ENCODE measurements around the gene SPTLC2.

Gene SPTLC2

GRCh38 chr14:77526266-77526665 is 90.2 kb downstream of the SPTLC2 start:
- H3K36me3 ChIP-seq (ENCODE audit: control insufficient read depth, insufficient read depth, low read length): peaks cover 6% of the 10 kb centered on the region
- no peaks in the 10 kb centered on the region for H3K27me3 ChIP-seq (ENCODE audit: control insufficient read depth, insufficient read depth, low read length)
- no peaks in the 10 kb centered on the region for H3K9me3 ChIP-seq (ENCODE audit: control insufficient read depth, insufficient read depth, low read depth, low read length)
- no peaks in the 10 kb centered on the region for H3K4me1 ChIP-seq (ENCODE audit: control insufficient read depth, insufficient read depth, low read length)
- no peak overlapping the region for H3K4me3 ChIP-seq (ENCODE audit: low read depth, low read length)
- no peak overlapping the region for H3K9ac ChIP-seq (ENCODE audit: low read length)
- no peak overlapping the region for H3K27ac ChIP-seq (ENCODE audit: low read depth, low read length)

GRCh38 chr14:77524536-77524935 is 91.9 kb downstream of the SPTLC2 start:
- Histone ChIP-seq H3K27ac (ENCODE audit: low read depth, low read length) (no peak overlapping the region), H3K9me3 (ENCODE audit: control insufficient read depth, insufficient read depth, low read depth, low read length) (no peaks in the 10 kb centered on the region), H3K4me3 (ENCODE audit: low read depth, low read length) (no peak overlapping the region), H3K9ac (ENCODE audit: low read length) (no peak overlapping the region), H3K36me3 (ENCODE audit: control insufficient read depth, insufficient read depth, low read length) (peaks cover 20% of the 10 kb centered on the region), H3K27me3 (ENCODE audit: control insufficient read depth, insufficient read depth, low read length) (no peaks in the 10 kb centered on the region), H3K4me1 (ENCODE audit: control insufficient read depth, insufficient read depth, low read length) (no peaks in the 10 kb centered on the region)

DNA sequence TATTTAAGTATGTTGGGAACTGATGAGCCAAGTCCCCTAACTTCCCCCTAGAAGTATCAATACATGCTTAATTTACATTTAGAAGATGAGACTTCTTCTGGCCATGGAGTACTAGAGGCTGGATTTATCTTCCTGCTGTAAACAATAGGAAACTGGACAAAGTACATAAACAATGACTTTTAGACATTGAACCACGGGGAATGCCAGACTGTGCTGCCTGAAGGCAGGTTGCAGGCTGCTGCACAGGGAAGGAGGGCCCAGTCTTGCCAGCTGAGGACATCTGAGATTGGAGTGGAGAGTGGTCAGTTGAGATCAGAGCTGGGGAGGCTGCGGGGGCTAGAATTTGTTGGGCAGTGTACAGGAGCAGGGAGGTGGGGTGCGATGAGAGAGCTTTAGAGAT is 93.3 kb downstream of the SPTLC2 start:
- peaks cover 27% of the 10 kb centered on the region for H3K36me3 ChIP-seq (ENCODE audit: control insufficient read depth, insufficient read depth, low read length)
- no peaks in the 10 kb centered on the region for H3K4me1 ChIP-seq (ENCODE audit: control insufficient read depth, insufficient read depth, low read length)
- H3K9ac ChIP-seq (ENCODE audit: low read length): no peak overlapping the region
- H3K9me3 ChIP-seq (ENCODE audit: control insufficient read depth, insufficient read depth, low read depth, low read length): no peaks in the 10 kb centered on the region
- H3K27ac ChIP-seq (ENCODE audit: low read depth, low read length): no peak overlapping the region
- H3K27me3 ChIP-seq (ENCODE audit: control insufficient read depth, insufficient read depth, low read length): no peaks in the 10 kb centered on the region
- no peak overlapping the region for H3K4me3 ChIP-seq (ENCODE audit: low read depth, low read length)

- peaks cover 42% of the 10 kb centered on the region for H3K36me3 ChIP-seq (ENCODE audit: control insufficient read depth, insufficient read depth, low read length)
- no peak overlapping the region for H3K9ac ChIP-seq (ENCODE audit: low read length)
Observed at GRCh38 chr14:77520555-77520954, 95.9 kb downstream of the SPTLC2 start.

GRCh38 chr14:77516126-77516525 is 100.3 kb downstream of the SPTLC2 start:
- no peak overlapping the region for H3K9ac ChIP-seq (ENCODE audit: low read length)
- H3K9me3 ChIP-seq (ENCODE audit: control insufficient read depth, insufficient read depth, low read depth, low read length): no peaks in the 10 kb centered on the region

More at GRCh38 chr14:77520555-77520954, 95.9 kb downstream of the SPTLC2 start:
- Histone ChIP-seq H3K4me3 (ENCODE audit: low read depth, low read length) (no peak overlapping the region), H3K27ac (ENCODE audit: low read depth, low read length) (no peak overlapping the region), H3K9me3 (ENCODE audit: control insufficient read depth, insufficient read depth, low read depth, low read length) (no peaks in the 10 kb centered on the region), H3K4me1 (ENCODE audit: control insufficient read depth, insufficient read depth, low read length) (no peaks in the 10 kb centered on the region), H3K27me3 (ENCODE audit: control insufficient read depth, insufficient read depth, low read length) (no peaks in the 10 kb centered on the region)

DNA sequence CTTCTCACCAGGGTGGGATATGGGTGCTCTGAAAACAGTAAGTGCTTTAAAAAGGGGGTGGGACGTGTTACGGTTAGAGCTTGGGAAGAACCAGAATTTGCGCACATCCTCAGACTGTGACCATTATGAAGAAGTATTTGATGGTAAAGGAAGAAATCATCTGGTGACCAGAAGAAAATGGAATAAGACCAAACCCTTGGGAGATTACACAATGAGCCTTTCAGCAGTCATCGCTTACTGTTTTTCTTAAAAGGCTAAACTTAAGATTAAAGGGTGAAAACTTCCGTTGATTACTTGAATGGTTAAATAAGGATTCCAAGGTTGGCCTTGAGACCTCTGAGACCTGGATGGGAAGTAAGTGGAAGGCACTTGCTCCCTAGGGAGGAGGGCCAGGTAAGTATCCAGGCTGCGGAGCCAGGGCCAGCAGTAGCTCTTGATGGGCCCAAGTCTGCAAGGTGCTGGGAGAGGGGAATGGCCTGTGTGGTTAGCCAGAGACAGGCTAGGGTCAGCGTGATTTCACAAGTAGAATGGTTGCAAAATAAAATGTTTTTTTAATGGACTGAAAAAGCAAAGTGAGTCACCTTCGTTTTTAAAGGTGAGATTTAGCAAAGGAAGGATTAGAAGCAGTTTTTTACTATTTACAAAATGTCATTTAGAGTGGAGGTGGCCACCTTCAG is 104.8 kb downstream of the SPTLC2 start:
- Histone ChIP-seq H3K9me3 (ENCODE audit: control insufficient read depth, insufficient read depth, low read depth, low read length) (no peaks in the 10 kb centered on the region), H3K9ac (ENCODE audit: low read length) (no peak overlapping the region), H3K4me1 (ENCODE audit: control insufficient read depth, insufficient read depth, low read length) (no peaks in the 10 kb centered on the region), H3K27ac (ENCODE audit: low read depth, low read length) (no peak overlapping the region), H3K36me3 (ENCODE audit: control insufficient read depth, insufficient read depth, low read length) (peaks cover 36% of the 10 kb centered on the region), H3K27me3 (ENCODE audit: control insufficient read depth, insufficient read depth, low read length) (no peaks in the 10 kb centered on the region), H3K4me3 (ENCODE audit: low read depth, low read length) (no peak overlapping the region)

More at GRCh38 chr14:77516126-77516525, 100.3 kb downstream of the SPTLC2 start:
- H3K4me3 ChIP-seq (ENCODE audit: low read depth, low read length): no peak overlapping the region
- peaks cover 60% of the 10 kb centered on the region for H3K36me3 ChIP-seq (ENCODE audit: control insufficient read depth, insufficient read depth, low read length)
- H3K4me1 ChIP-seq (ENCODE audit: control insufficient read depth, insufficient read depth, low read length): no peaks in the 10 kb centered on the region
- no peak overlapping the region for H3K27ac ChIP-seq (ENCODE audit: low read depth, low read length)
- H3K27me3 ChIP-seq (ENCODE audit: control insufficient read depth, insufficient read depth, low read length): no peaks in the 10 kb centered on the region

DNA sequence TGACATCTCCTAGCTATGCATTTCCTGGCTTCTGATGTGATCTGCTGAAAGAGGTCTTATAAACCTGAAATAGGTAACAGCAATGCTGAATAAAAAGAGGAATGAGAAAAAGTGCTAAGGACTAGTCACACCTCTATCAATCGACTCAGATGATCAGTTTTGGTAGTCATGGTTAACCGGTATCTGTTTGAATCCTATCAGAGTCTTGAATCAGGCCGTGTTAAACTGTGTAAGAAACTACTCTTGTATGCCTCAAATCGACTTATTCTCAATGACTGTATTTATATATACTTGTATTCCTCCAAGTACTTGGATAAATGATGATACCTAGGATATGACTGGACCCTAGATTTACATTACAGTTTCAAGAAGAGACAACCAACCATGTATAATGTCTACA is 107.1 kb downstream of the SPTLC2 start:
- Histone ChIP-seq H3K9ac (ENCODE audit: low read length) (no peak overlapping the region), H3K27me3 (ENCODE audit: control insufficient read depth, insufficient read depth, low read length) (no peaks in the 10 kb centered on the region), H3K36me3 (ENCODE audit: control insufficient read depth, insufficient read depth, low read length) (peaks cover 25% of the 10 kb centered on the region), H3K4me3 (ENCODE audit: low read depth, low read length) (no peak overlapping the region), H3K4me1 (ENCODE audit: control insufficient read depth, insufficient read depth, low read length) (no peaks in the 10 kb centered on the region), H3K9me3 (ENCODE audit: control insufficient read depth, insufficient read depth, low read depth, low read length) (no peaks in the 10 kb centered on the region), H3K27ac (ENCODE audit: low read depth, low read length) (no peak overlapping the region)

DNA sequence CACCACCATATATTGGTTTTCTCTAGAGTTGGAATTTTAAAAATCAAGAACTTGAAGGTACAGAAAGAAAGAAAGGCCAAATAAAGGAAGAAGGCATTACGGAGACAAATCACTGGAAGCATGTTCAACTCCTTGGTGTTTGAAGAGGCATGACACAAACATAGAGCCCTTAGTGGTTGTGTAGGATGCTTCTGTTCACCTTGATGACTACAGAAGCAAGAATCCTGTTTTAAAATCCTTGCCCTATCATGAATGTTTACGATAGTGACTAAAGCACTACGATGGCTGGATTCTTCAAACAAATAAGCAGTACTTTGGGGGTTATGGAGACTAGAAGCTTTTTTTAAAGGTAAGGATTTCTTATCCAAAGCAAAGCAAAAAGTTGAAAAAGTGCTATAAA is 107.6 kb downstream of the SPTLC2 start:
- Histone ChIP-seq H3K9ac (ENCODE audit: low read length) (no peak overlapping the region), H3K27ac (ENCODE audit: low read depth, low read length) (no peak overlapping the region), H3K36me3 (ENCODE audit: control insufficient read depth, insufficient read depth, low read length) (peaks cover 20% of the 10 kb centered on the region), H3K4me1 (ENCODE audit: control insufficient read depth, insufficient read depth, low read length) (no peaks in the 10 kb centered on the region), H3K9me3 (ENCODE audit: control insufficient read depth, insufficient read depth, low read depth, low read length) (no peaks in the 10 kb centered on the region), H3K4me3 (ENCODE audit: low read depth, low read length) (no peak overlapping the region), H3K27me3 (ENCODE audit: control insufficient read depth, insufficient read depth, low read length) (no peaks in the 10 kb centered on the region)

- Histone ChIP-seq H3K27me3 (ENCODE audit: control insufficient read depth, insufficient read depth, low read length) (no peaks in the 10 kb centered on the region), H3K27ac (ENCODE audit: low read depth, low read length) (no peak overlapping the region), H3K4me3 (ENCODE audit: low read depth, low read length) (no peak overlapping the region), H3K9me3 (ENCODE audit: control insufficient read depth, insufficient read depth, low read depth, low read length) (no peaks in the 10 kb centered on the region; the same call in 1 of the 2 replicates), H3K9ac (ENCODE audit: low read length) (no peak overlapping the region), H3K4me1 (ENCODE audit: control insufficient read depth, insufficient read depth, low read length) (no peaks in the 10 kb centered on the region), H3K36me3 (ENCODE audit: control insufficient read depth, insufficient read depth, low read length) (peaks cover 20% of the 10 kb centered on the region)
Observed at GRCh38 chr14:77508249-77508648, 108.2 kb downstream of the SPTLC2 start.

DNA sequence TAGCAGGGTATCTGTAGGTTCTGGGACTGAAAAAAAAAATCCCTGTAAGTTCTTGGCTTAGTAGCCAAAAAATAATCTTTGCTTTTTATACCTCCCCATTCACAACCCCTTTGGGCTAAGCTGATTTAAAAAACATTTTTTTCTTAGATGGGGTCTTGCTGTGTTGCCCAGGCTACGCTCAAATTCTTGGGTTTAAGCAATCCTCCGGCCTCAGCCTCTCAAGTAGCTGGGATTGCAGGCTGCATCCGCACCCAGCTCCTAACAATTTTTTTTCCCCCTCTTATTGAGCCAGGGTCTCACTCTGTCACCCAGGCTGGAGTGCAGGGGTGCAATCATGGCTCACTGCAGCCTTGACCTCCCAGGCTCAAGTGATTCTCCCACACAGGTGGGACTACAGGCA is 108.7 kb downstream of the SPTLC2 start:
- H3K9me3 ChIP-seq (ENCODE audit: control insufficient read depth, insufficient read depth, low read depth, low read length): no peaks in the 10 kb centered on the region; the same call in 1 of the 2 replicates
- no peak overlapping the region for H3K9ac ChIP-seq (ENCODE audit: low read length)
- H3K4me1 ChIP-seq (ENCODE audit: control insufficient read depth, insufficient read depth, low read length): no peaks in the 10 kb centered on the region
- no peaks in the 10 kb centered on the region for H3K27me3 ChIP-seq (ENCODE audit: control insufficient read depth, insufficient read depth, low read length)
- no peak overlapping the region for H3K4me3 ChIP-seq (ENCODE audit: low read depth, low read length)
- no peak overlapping the region for H3K27ac ChIP-seq (ENCODE audit: low read depth, low read length)
- H3K36me3 ChIP-seq (ENCODE audit: control insufficient read depth, insufficient read depth, low read length): peaks cover 20% of the 10 kb centered on the region

- Histone ChIP-seq H3K27me3 (ENCODE audit: control insufficient read depth, insufficient read depth, low read length) (peaks cover 10% of the 10 kb centered on the region), H3K4me3 (ENCODE audit: low read depth, low read length) (no peak overlapping the region), H3K4me1 (ENCODE audit: control insufficient read depth, insufficient read depth, low read length) (no peaks in the 10 kb centered on the region), H3K36me3 (ENCODE audit: control insufficient read depth, insufficient read depth, low read length) (no peaks in the 10 kb centered on the region), H3K27ac (ENCODE audit: low read depth, low read length) (no peak overlapping the region), H3K9me3 (ENCODE audit: control insufficient read depth, insufficient read depth, low read depth, low read length) (no peaks in the 10 kb centered on the region; the same call in 1 of the 2 replicates), H3K9ac (ENCODE audit: low read length) (no peak overlapping the region)
Observed at GRCh38 chr14:77505031-77505430, 111.4 kb downstream of the SPTLC2 start.
